ENCODE data around the gene PDLIM4.

Gene PDLIM4

GRCh38 chr5:132238901-132239500 lies 18.5 kb upstream of the PDLIM4 start:
- Histone ChIP-seq H3K4me3 (ENCODE audit: low read length) (no peak overlapping the region), H3K9ac (ENCODE audit: low read depth, low read length) (no peak overlapping the region), H3K9me3 (ENCODE audit: insufficient read depth, low read depth, low read length) (no peaks in the 10 kb centered on the region), H3K4me1 (ENCODE audit: insufficient read depth, low read length) (no peaks in the 10 kb centered on the region), H3K36me3 (ENCODE audit: insufficient read depth, low read depth, low read length) (no peaks in the 10 kb centered on the region), H3K27ac (ENCODE audit: low read length) (no peak overlapping the region), H3K27me3 (ENCODE audit: insufficient read depth, low read length) (no peaks in the 10 kb centered on the region)

GRCh38 chr5:132239776-132240175 lies 17.7 kb upstream of the PDLIM4 start:
- Histone ChIP-seq H3K4me3 (ENCODE audit: low read length) (no peak overlapping the region), H3K9ac (ENCODE audit: low read depth, low read length) (no peak overlapping the region)

GRCh38 chr5:132243366-132243977 lies 14.0 kb upstream of the PDLIM4 start:
- no peaks in the 10 kb centered on the region for H3K27me3 ChIP-seq (ENCODE audit: insufficient read depth, low read length)
- H3K4me3 ChIP-seq (ENCODE audit: low read length) = no peak overlapping the region
- no peak overlapping the region for H3K9ac ChIP-seq (ENCODE audit: low read depth, low read length)
- H3K9me3 ChIP-seq (ENCODE audit: insufficient read depth, low read depth, low read length) = no peaks in the 10 kb centered on the region; the same call in none of the 2 replicates
- no peaks in the 10 kb centered on the region for H3K36me3 ChIP-seq (ENCODE audit: insufficient read depth, low read depth, low read length)
- H3K4me1 ChIP-seq (ENCODE audit: insufficient read depth, low read length) = no peaks in the 10 kb centered on the region
- H3K27ac ChIP-seq (ENCODE audit: low read length) = no peak overlapping the region

More at GRCh38 chr5:132239776-132240175, 17.7 kb upstream of the PDLIM4 start:
- no peaks in the 10 kb centered on the region for H3K36me3 ChIP-seq (ENCODE audit: insufficient read depth, low read depth, low read length)
- H3K9me3 ChIP-seq (ENCODE audit: insufficient read depth, low read depth, low read length) = no peaks in the 10 kb centered on the region; the same call in 1 of the 2 replicates
- H3K27me3 ChIP-seq (ENCODE audit: insufficient read depth, low read length) = no peaks in the 10 kb centered on the region
- H3K4me1 ChIP-seq (ENCODE audit: insufficient read depth, low read length) = no peaks in the 10 kb centered on the region
- no peak overlapping the region for H3K27ac ChIP-seq (ENCODE audit: low read length)

- no peaks in the 10 kb centered on the region for H3K36me3 ChIP-seq (ENCODE audit: insufficient read depth, low read depth, low read length)
Observed at GRCh38 chr5:132245593-132245992, 11.9 kb upstream of the PDLIM4 start.

GRCh38 chr5:132246806-132247205 lies 10.7 kb upstream of the PDLIM4 start:
- Histone ChIP-seq H3K9ac (ENCODE audit: low read depth, low read length) (no peak overlapping the region), H3K27ac (ENCODE audit: low read length) (no peak overlapping the region), H3K36me3 (ENCODE audit: insufficient read depth, low read depth, low read length) (no peaks in the 10 kb centered on the region), H3K9me3 (ENCODE audit: insufficient read depth, low read depth, low read length) (no peaks in the 10 kb centered on the region; the same call in none of the 2 replicates), H3K4me1 (ENCODE audit: insufficient read depth, low read length) (no peaks in the 10 kb centered on the region), H3K4me3 (ENCODE audit: low read length) (no peak overlapping the region), H3K27me3 (ENCODE audit: insufficient read depth, low read length) (no peaks in the 10 kb centered on the region)

More at GRCh38 chr5:132245593-132245992, 11.9 kb upstream of the PDLIM4 start:
- Histone ChIP-seq H3K9ac (ENCODE audit: low read depth, low read length) (no peak overlapping the region), H3K9me3 (ENCODE audit: insufficient read depth, low read depth, low read length) (no peaks in the 10 kb centered on the region; the same call in none of the 2 replicates), H3K27ac (ENCODE audit: low read length) (no peak overlapping the region), H3K4me3 (ENCODE audit: low read length) (no peak overlapping the region), H3K27me3 (ENCODE audit: insufficient read depth, low read length) (no peaks in the 10 kb centered on the region), H3K4me1 (ENCODE audit: insufficient read depth, low read length) (no peaks in the 10 kb centered on the region)

- Histone ChIP-seq H3K9me3 (ENCODE audit: insufficient read depth, low read depth, low read length) (no peaks in the 10 kb centered on the region), H3K9ac (ENCODE audit: low read depth, low read length) (no peak overlapping the region), H3K36me3 (ENCODE audit: insufficient read depth, low read depth, low read length) (no peaks in the 10 kb centered on the region), H3K27me3 (ENCODE audit: insufficient read depth, low read length) (no peaks in the 10 kb centered on the region), H3K4me3 (ENCODE audit: low read length) (no peak overlapping the region), H3K27ac (ENCODE audit: low read length) (no peak overlapping the region), H3K4me1 (ENCODE audit: insufficient read depth, low read length) (no peaks in the 10 kb centered on the region)
Observed at GRCh38 chr5:132250547-132250946, 6.9 kb upstream of the PDLIM4 start.

GRCh38 chr5:132251220-132251725 lies 6.2 kb upstream of the PDLIM4 start:
- Histone ChIP-seq H3K27ac (ENCODE audit: low read length) (no peak overlapping the region), H3K36me3 (ENCODE audit: insufficient read depth, low read depth, low read length) (no peaks in the 10 kb centered on the region), H3K4me3 (ENCODE audit: low read length) (no peak overlapping the region), H3K9ac (ENCODE audit: low read depth, low read length) (no peak overlapping the region), H3K27me3 (ENCODE audit: insufficient read depth, low read length) (peaks cover 6% of the 10 kb centered on the region), H3K4me1 (ENCODE audit: insufficient read depth, low read length) (no peaks in the 10 kb centered on the region), H3K9me3 (ENCODE audit: insufficient read depth, low read depth, low read length) (no peaks in the 10 kb centered on the region)

GRCh38 chr5:132253008-132253441 lies 4.5 kb upstream of the PDLIM4 start:
- Histone ChIP-seq H3K9me3 (ENCODE audit: insufficient read depth, low read depth, low read length) (no peaks in the 10 kb centered on the region), H3K4me3 (ENCODE audit: low read length) (no peak overlapping the region), H3K4me1 (ENCODE audit: insufficient read depth, low read length) (no peaks in the 10 kb centered on the region), H3K27ac (ENCODE audit: low read length) (no peak overlapping the region), H3K9ac (ENCODE audit: low read depth, low read length) (no peak overlapping the region), H3K36me3 (ENCODE audit: insufficient read depth, low read depth, low read length) (no peaks in the 10 kb centered on the region), H3K27me3 (ENCODE audit: insufficient read depth, low read length) (peaks cover 17% of the 10 kb centered on the region)

GRCh38 chr5:132253452-132254320 lies 3.8 kb upstream of the PDLIM4 start:
- H3K9me3 ChIP-seq (ENCODE audit: insufficient read depth, low read depth, low read length) = no peaks in the 10 kb centered on the region
- H3K4me3 ChIP-seq (ENCODE audit: low read length) = no peak overlapping the region
- no peaks in the 10 kb centered on the region for H3K36me3 ChIP-seq (ENCODE audit: insufficient read depth, low read depth, low read length)
- H3K27me3 ChIP-seq (ENCODE audit: insufficient read depth, low read length) = peaks cover 23% of the 10 kb centered on the region
- H3K4me1 ChIP-seq (ENCODE audit: insufficient read depth, low read length) = no peaks in the 10 kb centered on the region
- no peak overlapping the region for H3K9ac ChIP-seq (ENCODE audit: low read depth, low read length)
- no peak overlapping the region for H3K27ac ChIP-seq (ENCODE audit: low read length)

GRCh38 chr5:132254321-132254977 lies 3.0 kb upstream of the PDLIM4 start:
- Histone ChIP-seq H3K4me1 (ENCODE audit: insufficient read depth, low read length) (no peaks in the 10 kb centered on the region), H3K9me3 (ENCODE audit: insufficient read depth, low read depth, low read length) (no peaks in the 10 kb centered on the region), H3K27ac (ENCODE audit: low read length) (no peak overlapping the region), H3K4me3 (ENCODE audit: low read length) (no peak overlapping the region), H3K27me3 (ENCODE audit: insufficient read depth, low read length) (peaks cover 26% of the 10 kb centered on the region), H3K36me3 (ENCODE audit: insufficient read depth, low read depth, low read length) (no peaks in the 10 kb centered on the region), H3K9ac (ENCODE audit: low read depth, low read length) (no peak overlapping the region)

GRCh38 chr5:132256086-132256782 lies 1.3 kb upstream of the PDLIM4 start:
- Histone ChIP-seq H3K9me3 (ENCODE audit: insufficient read depth, low read depth, low read length) (no peaks in the 10 kb centered on the region), H3K27ac (ENCODE audit: low read length) (no peak overlapping the region), H3K27me3 (ENCODE audit: insufficient read depth, low read length) (peaks cover 26% of the 10 kb centered on the region), H3K36me3 (ENCODE audit: insufficient read depth, low read depth, low read length) (no peaks in the 10 kb centered on the region), H3K4me1 (ENCODE audit: insufficient read depth, low read length) (no peaks in the 10 kb centered on the region), H3K4me3 (ENCODE audit: low read length) (no peak overlapping the region), H3K9ac (ENCODE audit: low read depth, low read length) (no peak overlapping the region)

All from iPS-20b (cell line).